ENCODE data around the gene MLIP.

MLIP gene

GRCh38 chr6:54096811-54097210 lies 14.4 kb upstream of the MLIP start:
- H3K9me3 ChIP-seq (ENCODE audit: control insufficient read depth in 2 of 2, low read length in 2 of 2): no peaks in the 10 kb centered on the region
- H3K4me3 ChIP-seq (ENCODE audit: low read length in 2 of 2): no peak overlapping the region
- no peak overlapping the region for H3K9ac ChIP-seq (ENCODE audit: low read depth in 1 of 2, low read length in 2 of 2)
- no peaks in the 10 kb centered on the region for H3K36me3 ChIP-seq (ENCODE audit: control insufficient read depth in 2 of 2, insufficient read depth in 2 of 2, low read length in 2 of 2)
- H3K27me3 ChIP-seq (ENCODE audit: control insufficient read depth in 2 of 2, insufficient read depth in 2 of 2, low read length in 2 of 2): no peaks in the 10 kb centered on the region
- H3K27ac ChIP-seq (ENCODE audit: low read depth in 2 of 2, low read length in 2 of 2): no peak overlapping the region
- H3K4me1 ChIP-seq (ENCODE audit: control insufficient read depth in 2 of 2, insufficient read depth in 2 of 2, low read length in 2 of 2): no peaks in the 10 kb centered on the region

- Histone ChIP-seq H3K36me3 (ENCODE audit: control insufficient read depth in 2 of 2, insufficient read depth in 2 of 2, low read length in 2 of 2) (no peaks in the 10 kb centered on the region), H3K9me3 (ENCODE audit: control insufficient read depth in 2 of 2, low read length in 2 of 2) (no peaks in the 10 kb centered on the region), H3K4me3 (ENCODE audit: low read length in 2 of 2) (no peak overlapping the region), H3K27ac (ENCODE audit: low read depth in 2 of 2, low read length in 2 of 2) (no peak overlapping the region), H3K9ac (ENCODE audit: low read depth in 1 of 2, low read length in 2 of 2) (no peak overlapping the region), H3K4me1 (ENCODE audit: control insufficient read depth in 2 of 2, insufficient read depth in 2 of 2, low read length in 2 of 2) (no peaks in the 10 kb centered on the region), H3K27me3 (ENCODE audit: control insufficient read depth in 2 of 2, insufficient read depth in 2 of 2, low read length in 2 of 2) (no peaks in the 10 kb centered on the region)
These were observed 13.5 kb upstream of the MLIP start for GRCh38 chr6:54097753-54098152.

GRCh38 chr6:54098450-54099044 lies 12.7 kb upstream of the MLIP start:
- Histone ChIP-seq H3K27ac (ENCODE audit: low read depth in 2 of 2, low read length in 2 of 2) (no peak overlapping the region), H3K9ac (ENCODE audit: low read depth in 1 of 2, low read length in 2 of 2) (no peak overlapping the region), H3K4me1 (ENCODE audit: control insufficient read depth in 2 of 2, insufficient read depth in 2 of 2, low read length in 2 of 2) (no peaks in the 10 kb centered on the region), H3K4me3 (ENCODE audit: low read length in 2 of 2) (no peak overlapping the region), H3K36me3 (ENCODE audit: control insufficient read depth in 2 of 2, insufficient read depth in 2 of 2, low read length in 2 of 2) (no peaks in the 10 kb centered on the region), H3K27me3 (ENCODE audit: control insufficient read depth in 2 of 2, insufficient read depth in 2 of 2, low read length in 2 of 2) (no peaks in the 10 kb centered on the region), H3K9me3 (ENCODE audit: control insufficient read depth in 2 of 2, low read length in 2 of 2) (no peaks in the 10 kb centered on the region)

GRCh38 chr6:54099225-54099624 lies 12.0 kb upstream of the MLIP start:
- no peaks in the 10 kb centered on the region for H3K27me3 ChIP-seq (ENCODE audit: control insufficient read depth in 2 of 2, insufficient read depth in 2 of 2, low read length in 2 of 2)
- no peak overlapping the region for H3K9ac ChIP-seq (ENCODE audit: low read depth in 1 of 2, low read length in 2 of 2)
- H3K9me3 ChIP-seq (ENCODE audit: control insufficient read depth in 2 of 2, low read length in 2 of 2): no peaks in the 10 kb centered on the region
- no peaks in the 10 kb centered on the region for H3K36me3 ChIP-seq (ENCODE audit: control insufficient read depth in 2 of 2, insufficient read depth in 2 of 2, low read length in 2 of 2)
- H3K4me3 ChIP-seq (ENCODE audit: low read length in 2 of 2): no peak overlapping the region
- H3K4me1 ChIP-seq (ENCODE audit: control insufficient read depth in 2 of 2, insufficient read depth in 2 of 2, low read length in 2 of 2): no peaks in the 10 kb centered on the region
- H3K27ac ChIP-seq (ENCODE audit: low read depth in 2 of 2, low read length in 2 of 2): no peak overlapping the region

- Histone ChIP-seq H3K36me3 (ENCODE audit: control insufficient read depth in 2 of 2, insufficient read depth in 2 of 2, low read length in 2 of 2) (no peaks in the 10 kb centered on the region), H3K9me3 (ENCODE audit: control insufficient read depth in 2 of 2, low read length in 2 of 2) (no peaks in the 10 kb centered on the region), H3K4me3 (ENCODE audit: low read length in 2 of 2) (no peak overlapping the region), H3K9ac (ENCODE audit: low read depth in 1 of 2, low read length in 2 of 2) (no peak overlapping the region), H3K4me1 (ENCODE audit: control insufficient read depth in 2 of 2, insufficient read depth in 2 of 2, low read length in 2 of 2) (no peaks in the 10 kb centered on the region), H3K27ac (ENCODE audit: low read depth in 2 of 2, low read length in 2 of 2) (no peak overlapping the region), H3K27me3 (ENCODE audit: control insufficient read depth in 2 of 2, insufficient read depth in 2 of 2, low read length in 2 of 2) (no peaks in the 10 kb centered on the region)
These were observed 10.7 kb upstream of the MLIP start for GRCh38 chr6:54100411-54101006.

- H3K9ac ChIP-seq (ENCODE audit: low read depth in 1 of 2, low read length in 2 of 2): no peak overlapping the region
- no peaks in the 10 kb centered on the region for H3K27me3 ChIP-seq (ENCODE audit: control insufficient read depth in 2 of 2, insufficient read depth in 2 of 2, low read length in 2 of 2)
- no peak overlapping the region for H3K4me3 ChIP-seq (ENCODE audit: low read length in 2 of 2)
- no peaks in the 10 kb centered on the region for H3K9me3 ChIP-seq (ENCODE audit: control insufficient read depth in 2 of 2, low read length in 2 of 2)
- H3K27ac ChIP-seq (ENCODE audit: low read depth in 2 of 2, low read length in 2 of 2): no peak overlapping the region
- H3K36me3 ChIP-seq (ENCODE audit: control insufficient read depth in 2 of 2, insufficient read depth in 2 of 2, low read length in 2 of 2): no peaks in the 10 kb centered on the region
- no peaks in the 10 kb centered on the region for H3K4me1 ChIP-seq (ENCODE audit: control insufficient read depth in 2 of 2, insufficient read depth in 2 of 2, low read length in 2 of 2)
These were observed 9.0 kb upstream of the MLIP start for GRCh38 chr6:54102238-54102637.

GRCh38 chr6:54103497-54103896 lies 7.7 kb upstream of the MLIP start:
- Histone ChIP-seq H3K27me3 (ENCODE audit: control insufficient read depth in 2 of 2, insufficient read depth in 2 of 2, low read length in 2 of 2) (no peaks in the 10 kb centered on the region), H3K9ac (ENCODE audit: low read depth in 1 of 2, low read length in 2 of 2) (no peak overlapping the region), H3K4me1 (ENCODE audit: control insufficient read depth in 2 of 2, insufficient read depth in 2 of 2, low read length in 2 of 2) (no peaks in the 10 kb centered on the region), H3K9me3 (ENCODE audit: control insufficient read depth in 2 of 2, low read length in 2 of 2) (no peaks in the 10 kb centered on the region), H3K27ac (ENCODE audit: low read depth in 2 of 2, low read length in 2 of 2) (no peak overlapping the region), H3K4me3 (ENCODE audit: low read length in 2 of 2) (no peak overlapping the region), H3K36me3 (ENCODE audit: control insufficient read depth in 2 of 2, insufficient read depth in 2 of 2, low read length in 2 of 2) (no peaks in the 10 kb centered on the region)

- Histone ChIP-seq H3K9ac (ENCODE audit: low read depth in 1 of 2, low read length in 2 of 2) (no peak overlapping the region), H3K4me1 (ENCODE audit: control insufficient read depth in 2 of 2, insufficient read depth in 2 of 2, low read length in 2 of 2) (no peaks in the 10 kb centered on the region), H3K9me3 (ENCODE audit: control insufficient read depth in 2 of 2, low read length in 2 of 2) (no peaks in the 10 kb centered on the region), H3K4me3 (ENCODE audit: low read length in 2 of 2) (no peak overlapping the region), H3K27me3 (ENCODE audit: control insufficient read depth in 2 of 2, insufficient read depth in 2 of 2, low read length in 2 of 2) (no peaks in the 10 kb centered on the region), H3K27ac (ENCODE audit: low read depth in 2 of 2, low read length in 2 of 2) (no peak overlapping the region), H3K36me3 (ENCODE audit: control insufficient read depth in 2 of 2, insufficient read depth in 2 of 2, low read length in 2 of 2) (no peaks in the 10 kb centered on the region)
These were observed 4.5 kb upstream of the MLIP start for GRCh38 chr6:54106727-54107126.

GRCh38 chr6:54107470-54108090 lies 3.7 kb upstream of the MLIP start:
- H3K9ac ChIP-seq (ENCODE audit: low read depth in 1 of 2, low read length in 2 of 2): no peak overlapping the region
- H3K4me1 ChIP-seq (ENCODE audit: control insufficient read depth in 2 of 2, insufficient read depth in 2 of 2, low read length in 2 of 2): no peaks in the 10 kb centered on the region
- no peaks in the 10 kb centered on the region for H3K27me3 ChIP-seq (ENCODE audit: control insufficient read depth in 2 of 2, insufficient read depth in 2 of 2, low read length in 2 of 2)
- H3K9me3 ChIP-seq (ENCODE audit: control insufficient read depth in 2 of 2, low read length in 2 of 2): no peaks in the 10 kb centered on the region
- H3K36me3 ChIP-seq (ENCODE audit: control insufficient read depth in 2 of 2, insufficient read depth in 2 of 2, low read length in 2 of 2): no peaks in the 10 kb centered on the region
- no peak overlapping the region for H3K4me3 ChIP-seq (ENCODE audit: low read length in 2 of 2)
- no peak overlapping the region for H3K27ac ChIP-seq (ENCODE audit: low read depth in 2 of 2, low read length in 2 of 2)

GRCh38 chr6:54108271-54108670 lies 3.0 kb upstream of the MLIP start:
- Histone ChIP-seq H3K27ac (ENCODE audit: low read depth in 2 of 2, low read length in 2 of 2) (no peak overlapping the region), H3K36me3 (ENCODE audit: control insufficient read depth in 2 of 2, insufficient read depth in 2 of 2, low read length in 2 of 2) (no peaks in the 10 kb centered on the region), H3K4me3 (ENCODE audit: low read length in 2 of 2) (no peak overlapping the region), H3K9me3 (ENCODE audit: control insufficient read depth in 2 of 2, low read length in 2 of 2) (no peaks in the 10 kb centered on the region), H3K9ac (ENCODE audit: low read depth in 1 of 2, low read length in 2 of 2) (no peak overlapping the region), H3K4me1 (ENCODE audit: control insufficient read depth in 2 of 2, insufficient read depth in 2 of 2, low read length in 2 of 2) (no peaks in the 10 kb centered on the region), H3K27me3 (ENCODE audit: control insufficient read depth in 2 of 2, insufficient read depth in 2 of 2, low read length in 2 of 2) (no peaks in the 10 kb centered on the region)

Measured in mucosa of rectum (tissue), 2 donors.